Measurements from ENCODE around the gene AJAP1. TPM values are rescaled to one million over a fixed set of nuclear protein-coding genes. Genes with fewer than 3 reads are reported as not detected.

AJAP1 gene
- total and polyA plus RNA-seq, 10 of the 15 experiments (the other 5 are each of a cell fraction or from before 2014, with no cell fraction given) = not detected

DNA sequence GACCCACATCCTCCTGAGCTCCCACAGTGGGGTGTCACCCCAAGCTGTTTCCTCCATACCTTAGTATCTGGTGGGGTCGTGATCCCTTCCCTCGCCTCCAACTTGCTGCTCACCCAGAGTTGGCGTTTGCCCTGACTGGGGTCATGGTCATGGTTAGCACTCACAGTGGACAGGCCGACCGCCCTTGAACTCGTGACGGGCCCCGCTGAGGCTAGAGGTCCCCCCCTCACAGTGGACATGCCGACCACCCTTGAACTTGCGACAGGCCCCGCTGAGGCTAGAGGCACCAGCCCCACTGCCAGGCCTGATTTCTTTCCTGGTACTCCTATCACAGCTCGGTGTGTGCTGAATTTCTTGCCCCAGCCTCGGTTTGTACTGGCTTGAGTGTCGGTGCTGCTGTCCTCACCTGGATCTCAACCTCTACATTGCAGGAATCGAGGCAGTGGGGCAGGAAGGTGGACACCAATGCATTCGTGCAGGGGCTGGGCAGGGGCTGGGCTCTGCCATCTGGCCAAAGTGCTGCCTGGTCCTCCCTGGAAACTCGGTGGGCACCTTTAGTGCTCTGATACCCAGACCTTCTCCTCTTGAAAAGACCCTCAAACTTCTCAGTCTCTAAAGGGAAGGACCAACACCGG is 37.5 kb upstream of the AJAP1 start:
- ATAC-seq (no peak), DNase-seq (ENCODE audit: low read depth, low spot score) (no peak), FAIRE-seq (no peak)
- Histone ChIP-seq H3K27ac (ENCODE audit: control insufficient read depth, insufficient read depth) (no peak overlapping the region), H3K4me2 (ENCODE audit: control insufficient read depth, insufficient read depth) (no peak overlapping the region), H3K79me2 (ENCODE audit: control insufficient read depth, insufficient read depth, low read length) (no peaks in the 10 kb centered on the region), H4K20me1 (ENCODE audit: control insufficient read depth, insufficient read depth) (no peaks in the 10 kb centered on the region), H3K9ac (ENCODE audit: control insufficient read depth, insufficient read depth, low read length) (no peak overlapping the region), H3K4me1 (ENCODE audit: control insufficient read depth, insufficient read depth, low read length) (no peaks in the 10 kb centered on the region), H3K4me3 (no peak overlapping the region), H2AFZ (ENCODE audit: control insufficient read depth, low read depth, low read length) (no peak overlapping the region), H3K36me3 (ENCODE audit: control insufficient read depth in 2 of 2, insufficient read depth in 2 of 2, low read length in 1 of 2) (no peaks in the 10 kb centered on the region), H3K9me3 (replicated peaks; ENCODE audit: control insufficient read depth, insufficient read depth, low read length) (no peaks in the 10 kb centered on the region), H3K27me3 (replicated peaks in 1 of 2; ENCODE audit: control insufficient read depth in 2 of 2, insufficient read depth in 2 of 2, low read length in 1 of 2) (no peaks in the 10 kb centered on the region)
- SMC1A ChIA-PET (ENCODE audit: uncharacterized antibody, unreplicated experiment) = no interaction called here
- CTCF ChIA-PET = no interaction called here
- intact Hi-C loops (cut with micrococcal nuclease; ENCODE audit: unreplicated experiment) = no loop called here
- POLR2A ChIA-PET = no interaction called here
- in situ Hi-C loops (cut with MboI) = no loop called here
- TF ChIP-seq, protein P1, sequence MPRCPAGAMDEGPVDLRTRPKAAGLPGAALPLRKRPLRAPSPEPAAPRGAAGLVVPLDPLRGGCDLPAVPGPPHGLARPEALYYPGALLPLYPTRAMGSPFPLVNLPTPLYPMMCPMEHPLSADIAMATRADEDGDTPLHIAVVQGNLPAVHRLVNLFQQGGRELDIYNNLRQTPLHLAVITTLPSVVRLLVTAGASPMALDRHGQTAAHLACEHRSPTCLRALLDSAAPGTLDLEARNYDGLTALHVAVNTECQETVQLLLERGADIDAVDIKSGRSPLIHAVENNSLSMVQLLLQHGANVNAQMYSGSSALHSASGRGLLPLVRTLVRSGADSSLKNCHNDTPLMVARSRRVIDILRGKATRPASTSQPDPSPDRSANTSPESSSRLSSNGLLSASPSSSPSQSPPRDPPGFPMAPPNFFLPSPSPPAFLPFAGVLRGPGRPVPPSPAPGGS (IDR thresholded peaks at IDR 0.05; ENCODE audit: borderline replicate concordance, insufficient read depth, low read depth, low read length, poor library complexity, severe bottlenecking) = no peak
- TF ChIP-seq DPF2 (IDR thresholded peaks at IDR 0.05) (no peak), POLR2AphosphoS5 (IDR thresholded peaks at IDR 0.05; ENCODE audit: low read length) (no peak), MEF2B (IDR thresholded peaks at IDR 0.05; ENCODE audit: partially characterized antibody, poor library complexity, severe bottlenecking) (no peak)
- TF ChIP-seq, protein P2, sequence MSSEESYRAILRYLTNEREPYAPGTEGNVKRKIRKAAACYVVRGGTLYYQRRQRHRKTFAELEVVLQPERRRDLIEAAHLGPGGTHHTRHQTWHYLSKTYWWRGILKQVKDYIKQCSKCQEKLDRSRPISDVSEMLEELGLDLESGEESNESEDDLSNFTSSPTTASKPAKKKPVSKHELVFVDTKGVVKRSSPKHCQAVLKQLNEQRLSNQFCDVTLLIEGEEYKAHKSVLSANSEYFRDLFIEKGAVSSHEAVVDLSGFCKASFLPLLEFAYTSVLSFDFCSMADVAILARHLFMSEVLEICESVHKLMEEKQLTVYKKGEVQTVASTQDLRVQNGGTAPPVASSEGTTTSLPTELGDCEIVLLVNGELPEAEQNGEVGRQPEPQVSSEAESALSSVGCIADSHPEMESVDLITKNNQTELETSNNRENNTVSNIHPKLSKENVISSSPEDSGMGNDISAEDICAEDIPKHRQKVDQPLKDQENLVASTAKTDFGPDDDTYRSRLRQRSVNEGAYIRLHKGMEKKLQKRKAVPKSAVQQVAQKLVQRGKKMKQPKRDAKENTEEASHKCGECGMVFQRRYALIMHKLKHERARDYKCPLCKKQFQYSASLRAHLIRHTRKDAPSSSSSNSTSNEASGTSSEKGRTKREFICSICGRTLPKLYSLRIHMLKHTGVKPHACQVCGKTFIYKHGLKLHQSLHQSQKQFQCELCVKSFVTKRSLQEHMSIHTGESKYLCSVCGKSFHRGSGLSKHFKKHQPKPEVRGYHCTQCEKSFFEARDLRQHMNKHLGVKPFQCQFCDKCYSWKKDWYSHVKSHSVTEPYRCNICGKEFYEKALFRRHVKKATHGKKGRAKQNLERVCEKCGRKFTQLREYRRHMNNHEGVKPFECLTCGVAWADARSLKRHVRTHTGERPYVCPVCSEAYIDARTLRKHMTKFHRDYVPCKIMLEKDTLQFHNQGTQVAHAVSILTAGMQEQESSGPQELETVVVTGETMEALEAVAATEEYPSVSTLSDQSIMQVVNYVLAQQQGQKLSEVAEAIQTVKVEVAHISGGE (CRISPR knock-in tag; IDR thresholded peaks at IDR 0.05) = no peak
- TF ChIP-seq, protein P3, sequence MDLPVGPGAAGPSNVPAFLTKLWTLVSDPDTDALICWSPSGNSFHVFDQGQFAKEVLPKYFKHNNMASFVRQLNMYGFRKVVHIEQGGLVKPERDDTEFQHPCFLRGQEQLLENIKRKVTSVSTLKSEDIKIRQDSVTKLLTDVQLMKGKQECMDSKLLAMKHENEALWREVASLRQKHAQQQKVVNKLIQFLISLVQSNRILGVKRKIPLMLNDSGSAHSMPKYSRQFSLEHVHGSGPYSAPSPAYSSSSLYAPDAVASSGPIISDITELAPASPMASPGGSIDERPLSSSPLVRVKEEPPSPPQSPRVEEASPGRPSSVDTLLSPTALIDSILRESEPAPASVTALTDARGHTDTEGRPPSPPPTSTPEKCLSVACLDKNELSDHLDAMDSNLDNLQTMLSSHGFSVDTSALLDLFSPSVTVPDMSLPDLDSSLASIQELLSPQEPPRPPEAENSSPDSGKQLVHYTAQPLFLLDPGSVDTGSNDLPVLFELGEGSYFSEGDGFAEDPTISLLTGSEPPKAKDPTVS (IDR thresholded peaks at IDR 0.05; ENCODE audit: low read depth, low read length) = no peak
- WGBS (ENCODE audit: insufficient coverage, insufficient replicate concordance, low lambda C conversion rate, missing lambda C conversion rate) = 22% methylated on average over 18 of the region's 18 CpGs
- RAD21 ChIA-PET (ENCODE audit: unreplicated experiment) = no interaction called here
- BruUV-seq (replicated peaks) = no TSS peak
